Erythroblast (primary cell): ENCODE results near the gene SMIM3.

ENCODE experiments used
- GATA1 ChIP-seq: IDR thresholded peaks from 2 replicates; pipeline ENCODE4 v1.6.1; 2011; ENCODE audit warnings: low read depth, mild to moderate bottlenecking, control low read depth, low read length, moderate library complexity
- POLR2A ChIP-seq: IDR thresholded peaks from 2 replicates; pipeline ENCODE4 v1.6.1; 2011; ENCODE audit warnings: mild to moderate bottlenecking, low read length

- TF ChIP-seq POLR2A (no peak), GATA1 (no peak)
These were observed 4.3 kb downstream of the SMIM3 start for GRCh38 chr5:150782850-150783249.
